Measurements from ENCODE around the gene KIF3C.

DNA sequence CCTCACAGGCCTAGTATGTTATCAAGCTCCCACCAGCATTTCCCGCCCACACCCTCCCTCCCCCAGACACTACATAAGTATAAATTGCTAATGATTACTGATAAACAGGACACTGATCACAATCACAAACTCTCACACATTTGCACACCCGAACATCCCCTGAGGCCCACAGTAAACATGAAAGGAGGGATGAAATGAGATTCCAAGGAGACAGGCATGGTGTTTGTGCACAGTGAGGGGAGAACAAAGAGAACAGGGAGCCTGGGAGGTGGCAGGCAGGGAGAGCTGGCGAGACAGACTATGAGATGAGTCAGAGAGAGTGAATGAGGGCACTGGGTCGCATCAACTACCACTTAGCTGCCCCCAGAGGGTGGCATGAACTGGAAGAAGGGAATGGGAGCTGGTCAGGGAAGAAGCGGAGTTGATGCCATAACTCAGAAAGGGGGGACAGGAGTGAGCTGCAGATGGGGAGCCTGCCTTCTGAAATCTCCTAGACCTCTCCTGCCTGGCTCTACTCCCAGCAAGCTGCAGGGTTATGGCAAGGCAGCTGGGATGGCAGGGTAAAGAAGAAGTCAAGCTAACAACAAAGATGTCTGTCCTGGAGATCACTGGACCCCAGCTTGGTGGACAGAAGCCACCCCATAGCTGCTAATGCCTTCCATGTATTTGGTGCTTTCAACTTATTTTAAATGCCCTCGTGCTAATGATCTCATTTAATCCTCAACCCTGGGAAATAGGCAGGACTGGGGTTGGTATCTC, 5.1 kb downstream of the KIF3C start:
- TF ChIP-seq, protein P1, sequence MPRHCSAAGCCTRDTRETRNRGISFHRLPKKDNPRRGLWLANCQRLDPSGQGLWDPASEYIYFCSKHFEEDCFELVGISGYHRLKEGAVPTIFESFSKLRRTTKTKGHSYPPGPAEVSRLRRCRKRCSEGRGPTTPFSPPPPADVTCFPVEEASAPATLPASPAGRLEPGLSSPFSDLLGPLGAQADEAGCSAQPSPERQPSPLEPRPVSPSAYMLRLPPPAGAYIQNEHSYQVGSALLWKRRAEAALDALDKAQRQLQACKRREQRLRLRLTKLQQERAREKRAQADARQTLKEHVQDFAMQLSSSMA (CRISPR knock-in tag; IDR thresholded peaks at IDR 0.05): no peak
- TF ChIP-seq, protein P2, sequence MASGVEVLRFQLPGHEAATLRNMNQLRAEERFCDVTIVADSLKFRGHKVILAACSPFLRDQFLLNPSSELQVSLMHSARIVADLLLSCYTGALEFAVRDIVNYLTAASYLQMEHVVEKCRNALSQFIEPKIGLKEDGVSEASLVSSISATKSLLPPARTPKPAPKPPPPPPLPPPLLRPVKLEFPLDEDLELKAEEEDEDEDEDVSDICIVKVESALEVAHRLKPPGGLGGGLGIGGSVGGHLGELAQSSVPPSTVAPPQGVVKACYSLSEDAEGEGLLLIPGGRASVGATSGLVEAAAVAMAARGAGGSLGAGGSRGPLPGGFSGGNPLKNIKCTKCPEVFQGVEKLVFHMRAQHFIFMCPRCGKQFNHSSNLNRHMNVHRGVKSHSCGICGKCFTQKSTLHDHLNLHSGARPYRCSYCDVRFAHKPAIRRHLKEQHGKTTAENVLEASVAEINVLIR (CRISPR knock-in tag; IDR thresholded peaks at IDR 0.05): no peak
- no peak for TF ChIP-seq HDGF (IDR thresholded peaks at IDR 0.05)
- TF ChIP-seq, protein P3, sequence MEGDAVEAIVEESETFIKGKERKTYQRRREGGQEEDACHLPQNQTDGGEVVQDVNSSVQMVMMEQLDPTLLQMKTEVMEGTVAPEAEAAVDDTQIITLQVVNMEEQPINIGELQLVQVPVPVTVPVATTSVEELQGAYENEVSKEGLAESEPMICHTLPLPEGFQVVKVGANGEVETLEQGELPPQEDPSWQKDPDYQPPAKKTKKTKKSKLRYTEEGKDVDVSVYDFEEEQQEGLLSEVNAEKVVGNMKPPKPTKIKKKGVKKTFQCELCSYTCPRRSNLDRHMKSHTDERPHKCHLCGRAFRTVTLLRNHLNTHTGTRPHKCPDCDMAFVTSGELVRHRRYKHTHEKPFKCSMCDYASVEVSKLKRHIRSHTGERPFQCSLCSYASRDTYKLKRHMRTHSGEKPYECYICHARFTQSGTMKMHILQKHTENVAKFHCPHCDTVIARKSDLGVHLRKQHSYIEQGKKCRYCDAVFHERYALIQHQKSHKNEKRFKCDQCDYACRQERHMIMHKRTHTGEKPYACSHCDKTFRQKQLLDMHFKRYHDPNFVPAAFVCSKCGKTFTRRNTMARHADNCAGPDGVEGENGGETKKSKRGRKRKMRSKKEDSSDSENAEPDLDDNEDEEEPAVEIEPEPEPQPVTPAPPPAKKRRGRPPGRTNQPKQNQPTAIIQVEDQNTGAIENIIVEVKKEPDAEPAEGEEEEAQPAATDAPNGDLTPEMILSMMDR (IDR thresholded peaks at IDR 0.05 in 2 of 3, conservative IDR thresholded peaks at IDR 0.05 in 1 of 3; ENCODE audit: insufficient read depth in 2 of 3, low read depth in 1 of 3, low read length in 3 of 3): no peak
- no peak for TF ChIP-seq ZNF274 (IDR thresholded peaks at IDR 0.05; ENCODE audit: borderline replicate concordance, low read depth, low read length)
- TF ChIP-seq U2AF1 (optimal IDR thresholded peaks at IDR 0.05; ENCODE audit: low read depth, low read length): no peak
